Activated T-cell treated with anti-CD3 and anti-CD28 coated beads, Interleukin-2, amount 50 U/mL, for 72 hours (primary cell): Measurements from ENCODE around the gene ENDOV. TPM values are rescaled to one million over a fixed set of nuclear protein-coding genes. Genes with fewer than 3 reads are reported as not detected.
A peak's percentile ranks its signal among the peaks of the same experiment; 100 is the strongest.

Experiments used
- ATAC-seq, 2 donors: fragments of 150-1000 bp; cut with Tn5 transposase; replicated peaks in 1 of 2; 2 replicates each; pipeline ENCODE4 v1.10.0; 2021; ENCODE audit warnings: moderate library complexity in 2 of 2, mild to moderate bottlenecking in 1 of 2
- DNase-seq, 2 donors: peaks; one replicate each; pipeline ENCODE4 v3.0.0; 2021 to 2022; ENCODE audit warnings: mixed read lengths in 1 of 2
- H3K27ac Mint-ChIP-seq: one replicate; pipeline ENCODE4 v1.8.0; 2022; ENCODE audit warnings: mild to moderate bottlenecking, moderate library complexity, mixed read lengths
- H3K27me3 Mint-ChIP-seq: one replicate; pipeline ENCODE4 v1.8.0; 2022; ENCODE audit warnings: low read depth, mixed read lengths
- H3K36me3 Mint-ChIP-seq, 2 donors: one replicate each; pipeline ENCODE4 v1.8.0; 2022; ENCODE audit warnings: mixed read lengths in 2 of 2, mild to moderate bottlenecking in 1 of 2; ENCODE audit not compliant: insufficient read depth in 2 of 2
- H3K4me1 Mint-ChIP-seq: one replicate; pipeline ENCODE4 v1.8.0; 2022; ENCODE audit warnings: low read depth, mixed read lengths
- H3K4me3 Mint-ChIP-seq, 2 donors: one replicate each; pipeline ENCODE4 v1.8.0; 2022; ENCODE audit warnings: mild to moderate bottlenecking in 2 of 2, mixed read lengths in 2 of 2, moderate library complexity in 2 of 2
- H3K9me3 Mint-ChIP-seq, 2 donors: one replicate each; pipeline ENCODE4 v1.8.0; 2022; ENCODE audit warnings: mixed read lengths in 2 of 2
- total RNA-seq, 2 donors: library from RNA; stranded (reverse); gene quantifications; one replicate each; pipeline ENCODE4 v1.2.3, GENCODE V29; 2022

ENDOV gene
- total RNA-seq, 2 donors from 2014 or later: 25.3 to 29.0 TPM

GRCh38 chr17:80466188-80466705, 51.3 kb downstream of the ENDOV start:
- DNase-seq (no peak), ATAC-seq (no peak)
- Mint-ChIP-seq H3K4me3 (no peak overlapping the region), H3K36me3 (no peaks in the 10 kb centered on the region), H3K27ac (no peak overlapping the region), H3K4me1 (no peaks in the 10 kb centered on the region), H3K9me3 (no peaks in the 10 kb centered on the region), H3K27me3 (peaks cover 27% of the 10 kb centered on the region)

GRCh38 chr17:80468242-80468641, 53.3 kb downstream of the ENDOV start:
- Mint-ChIP-seq H3K4me3 (no peak overlapping the region), H3K4me1 (peaks cover 9% of the 10 kb centered on the region), H3K27ac (no peak overlapping the region), H3K36me3 (no peaks in the 10 kb centered on the region), H3K9me3 (no peaks in the 10 kb centered on the region), H3K27me3 (peaks cover 41% of the 10 kb centered on the region)
- ATAC-seq (no peak), DNase-seq (no peak)

GRCh38 chr17:80468781-80469493, 54.0 kb downstream of the ENDOV start:
- no peak overlapping the region for H3K27ac Mint-ChIP-seq
- DNase-seq (no peak), ATAC-seq (no peak)
- H3K36me3 Mint-ChIP-seq: no peaks in the 10 kb centered on the region
- no peak overlapping the region for H3K4me3 Mint-ChIP-seq
- peaks cover 45% of the 10 kb centered on the region for H3K27me3 Mint-ChIP-seq
- H3K4me1 Mint-ChIP-seq: peaks cover 9% of the 10 kb centered on the region
- no peaks in the 10 kb centered on the region for H3K9me3 Mint-ChIP-seq

GRCh38 chr17:80469667-80470066, 54.7 kb downstream of the ENDOV start:
- no peak for DNase-seq
- ATAC-seq: no peak
- no peak overlapping the region for H3K27ac Mint-ChIP-seq
- H3K36me3 Mint-ChIP-seq: no peaks in the 10 kb centered on the region
- H3K9me3 Mint-ChIP-seq: no peaks in the 10 kb centered on the region
- peaks cover 15% of the 10 kb centered on the region for H3K4me1 Mint-ChIP-seq
- H3K4me3 Mint-ChIP-seq: no peak overlapping the region
- H3K27me3 Mint-ChIP-seq: peaks cover 52% of the 10 kb centered on the region

GRCh38 chr17:80470603-80471002, 55.6 kb downstream of the ENDOV start:
- ATAC-seq (no peak), DNase-seq (no peak)
- no peak overlapping the region for H3K27ac Mint-ChIP-seq
- H3K4me3 Mint-ChIP-seq: no peak overlapping the region
- H3K4me1 Mint-ChIP-seq: peaks cover 19% of the 10 kb centered on the region
- H3K9me3 Mint-ChIP-seq: no peaks in the 10 kb centered on the region
- H3K27me3 Mint-ChIP-seq: peaks cover 61% of the 10 kb centered on the region
- H3K36me3 Mint-ChIP-seq: no peaks in the 10 kb centered on the region

GRCh38 chr17:80471922-80472321, 57.0 kb downstream of the ENDOV start:
- H3K4me3 Mint-ChIP-seq: no peak overlapping the region
- no peak overlapping the region for H3K27ac Mint-ChIP-seq
- H3K4me1 Mint-ChIP-seq: peaks cover 19% of the 10 kb centered on the region
- DNase-seq (no peak), ATAC-seq (no peak)
- no peaks in the 10 kb centered on the region for H3K9me3 Mint-ChIP-seq
- no peaks in the 10 kb centered on the region for H3K36me3 Mint-ChIP-seq
- H3K27me3 Mint-ChIP-seq: peaks cover 61% of the 10 kb centered on the region

- peaks cover 52% of the 10 kb centered on the region for H3K27me3 Mint-ChIP-seq
Measured at GRCh38 chr17:80472996-80473395, 58.0 kb downstream of the ENDOV start.

GRCh38 chr17:80473701-80474100, 58.7 kb downstream of the ENDOV start:
- DNase-seq: no peak
- Mint-ChIP-seq H3K27me3 (peaks cover 45% of the 10 kb centered on the region), H3K9me3 (no peaks in the 10 kb centered on the region), H3K36me3 (no peaks in the 10 kb centered on the region), H3K27ac (no peak overlapping the region), H3K4me3 (no peak overlapping the region), H3K4me1 (peaks cover 19% of the 10 kb centered on the region)
- no peak for ATAC-seq

More at GRCh38 chr17:80472996-80473395, 58.0 kb downstream of the ENDOV start:
- DNase-seq: no peak
- Mint-ChIP-seq H3K4me3 (no peak overlapping the region), H3K4me1 (peaks cover 19% of the 10 kb centered on the region), H3K27ac (no peak overlapping the region), H3K36me3 (no peaks in the 10 kb centered on the region), H3K9me3 (no peaks in the 10 kb centered on the region)
- no peak for ATAC-seq

- Mint-ChIP-seq H3K4me1 (peaks cover 19% of the 10 kb centered on the region), H3K4me3 (peak overlapping the region; percentile 70 to 75), H3K36me3 (no peaks in the 10 kb centered on the region), H3K27ac (no peak overlapping the region), H3K9me3 (no peaks in the 10 kb centered on the region), H3K27me3 (peaks cover 45% of the 10 kb centered on the region)
- DNase-seq: peak in 1 of 2 donors; percentile 23
- ATAC-seq: peak in 1 of 2 donors; percentile 30
Measured at GRCh38 chr17:80474231-80474960, 59.4 kb downstream of the ENDOV start.

- DNase-seq: peak; percentile 17 to 26
- H3K4me3 Mint-ChIP-seq: peak overlapping the region; percentile 70 to 75
- H3K27ac Mint-ChIP-seq: no peak overlapping the region
- peaks cover 53% of the 10 kb centered on the region for H3K27me3 Mint-ChIP-seq
- H3K4me1 Mint-ChIP-seq: peaks cover 19% of the 10 kb centered on the region
- peak; percentile 8 to 28 for ATAC-seq
- H3K9me3 Mint-ChIP-seq: no peaks in the 10 kb centered on the region
- H3K36me3 Mint-ChIP-seq: no peaks in the 10 kb centered on the region
Measured at GRCh38 chr17:80474961-80475909, 60.3 kb downstream of the ENDOV start.

GRCh38 chr17:80475910-80476876, 61.2 kb downstream of the ENDOV start, which contains the start of gene NPTX1:
TSS of gene NPTX1 (minus strand) at chr17:80476607. CDS start at chr17:80476446, 161 bp downstream.
- DNase-seq (peak; percentile 17 to 36), ATAC-seq (peak; percentile 33 to 42)
- Mint-ChIP-seq H3K27ac (no peak within 1 kb of the TSS), H3K9me3 (no peaks in the 10 kb centered on the region), H3K4me1 (peaks cover 19% of the 10 kb centered on the region), H3K36me3 (no peaks in the 10 kb centered on the region), H3K4me3 (peak within 1 kb of the TSS; percentile 70 to 75), H3K27me3 (peaks cover 61% of the 10 kb centered on the region)
